ENCODE data around the gene ADAMTS8.

GRCh38 chr11:130405428-130405827 lies 23.0 kb downstream of the ADAMTS8 start:
- TF ChIP-seq, protein P1, sequence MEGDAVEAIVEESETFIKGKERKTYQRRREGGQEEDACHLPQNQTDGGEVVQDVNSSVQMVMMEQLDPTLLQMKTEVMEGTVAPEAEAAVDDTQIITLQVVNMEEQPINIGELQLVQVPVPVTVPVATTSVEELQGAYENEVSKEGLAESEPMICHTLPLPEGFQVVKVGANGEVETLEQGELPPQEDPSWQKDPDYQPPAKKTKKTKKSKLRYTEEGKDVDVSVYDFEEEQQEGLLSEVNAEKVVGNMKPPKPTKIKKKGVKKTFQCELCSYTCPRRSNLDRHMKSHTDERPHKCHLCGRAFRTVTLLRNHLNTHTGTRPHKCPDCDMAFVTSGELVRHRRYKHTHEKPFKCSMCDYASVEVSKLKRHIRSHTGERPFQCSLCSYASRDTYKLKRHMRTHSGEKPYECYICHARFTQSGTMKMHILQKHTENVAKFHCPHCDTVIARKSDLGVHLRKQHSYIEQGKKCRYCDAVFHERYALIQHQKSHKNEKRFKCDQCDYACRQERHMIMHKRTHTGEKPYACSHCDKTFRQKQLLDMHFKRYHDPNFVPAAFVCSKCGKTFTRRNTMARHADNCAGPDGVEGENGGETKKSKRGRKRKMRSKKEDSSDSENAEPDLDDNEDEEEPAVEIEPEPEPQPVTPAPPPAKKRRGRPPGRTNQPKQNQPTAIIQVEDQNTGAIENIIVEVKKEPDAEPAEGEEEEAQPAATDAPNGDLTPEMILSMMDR (optimal IDR thresholded peaks at IDR 0.05 in 1 of 3, IDR thresholded peaks at IDR 0.05 in 1 of 3, conservative IDR thresholded peaks at IDR 0.05 in 1 of 3; ENCODE audit: extremely low read depth in 1 of 3, insufficient read depth in 2 of 3, low read length in 3 of 3), result no peak
- TF ChIP-seq EZH2 (IDR thresholded peaks at IDR 0.05; ENCODE audit: low read length), result no peak
